HepG2 (cell line): ENCODE measurements around the gene DENND2D. TPM values are rescaled to one million over a fixed set of nuclear protein-coding genes. Genes with fewer than 3 reads are reported as not detected.

Experiments used
- ARID5B ChIP-seq: IDR thresholded peaks from 2 replicates; pipeline ENCODE4 v1.4.0; 2020; ENCODE audit warnings: mild to moderate bottlenecking, missing genetic modification reagents
- CSRNP1 ChIP-seq: sonication (generic); formaldehyde crosslinking; IDR thresholded peaks from 2 replicates; pipeline ENCODE4 v1.8.1; 2023; ENCODE audit warnings: mild to moderate bottlenecking, missing genetic modification reagents
- FUBP1 ChIP-seq: sonication (generic); formaldehyde crosslinking; IDR thresholded peaks from 2 replicates; pipeline ENCODE4 v1.5.1; 2020; ENCODE audit warnings: missing genetic modification reagents, mild to moderate bottlenecking, borderline replicate concordance
- KLF6 ChIP-seq: IDR thresholded peaks from 2 replicates; pipeline ENCODE4 v1.8.0; 2016; ENCODE audit warnings: missing biosample characterization, missing genetic modification reagents
- NR1H2 ChIP-seq: sonication (generic); formaldehyde crosslinking; IDR thresholded peaks from 2 replicates; pipeline ENCODE4 v1.8.1; 2022; ENCODE audit warnings: low read depth, missing genetic modification reagents, borderline replicate concordance
- REL ChIP-seq: sonication (generic); formaldehyde crosslinking; conservative IDR thresholded peaks from 2 replicates; pipeline ENCODE4 v1.8.0; 2022; ENCODE audit warnings: mild to moderate bottlenecking, missing genetic modification reagents, moderate library complexity
- ZFP36 ChIP-seq: fragments of 150-350 bp; IDR thresholded peaks from 2 replicates; pipeline ENCODE4 v1.6.1; 2018; ENCODE audit warnings: borderline replicate concordance, low read length, low read depth; ENCODE audit not compliant: partially characterized antibody
- ZNF589 ChIP-seq: sonication (generic); formaldehyde crosslinking; conservative IDR thresholded peaks from 2 replicates; pipeline ENCODE4 v1.8.0; 2022; ENCODE audit warnings: mild to moderate bottlenecking, moderate library complexity, missing genetic modification reagents
- ZNF768 ChIP-seq: sonication (generic); formaldehyde crosslinking; IDR thresholded peaks from 2 replicates; pipeline ENCODE4 v1.4.0; 2020; ENCODE audit warnings: missing genetic modification reagents
- polyA plus RNA-seq, 8 experiments: library from polyadenylated mRNA; depleted of rRNA in 3 of 8; stranded (reverse) in 7 of 8; unstranded in 1 of 8; fragments of >200 nt; fragmentation: Illumina TruSeq in 4 of 8; extraction: Trizol in 4 of 8; gene quantifications; 2 replicates each; pipeline versions ENCODE4 v1.2.1 to v1.2.3, GENCODE V29; 2011 to 2016; ENCODE audit warnings: low read depth in 4 of 8, missing spikeins in 1 of 8, mixed read lengths in 1 of 8; ENCODE audit not compliant: insufficient read depth in 1 of 8
- total RNA-seq, 5 experiments: library from RNA; depleted of rRNA; stranded (reverse); fragments of >200 nt; fragmentation: Illumina TruSeq; extraction: Trizol; gene quantifications; 2 replicates each; pipeline ENCODE4 v1.2.3, GENCODE V29; 2016; ENCODE audit warnings: low read depth in 1 of 5
- TF ChIP-seq, protein P1 (sequence below), 2 experiments: sonication (generic) in 1 of 2; formaldehyde crosslinking in 1 of 2; IDR thresholded peaks; 2 replicates each; pipeline versions ENCODE4 v1.6.1 to v1.9.0; 2014 to 2022; ENCODE audit warnings: antibody characterized with exemption in 1 of 2, borderline replicate concordance in 1 of 2, inconsistent platforms in 1 of 2, low read depth in 1 of 2, missing genetic modification reagents in 1 of 2

Gene DENND2D
- total and polyA plus RNA-seq, 2 of the 13 experiments (the other 11 are each of a cell fraction or from before 2014, with no cell fraction given): 0.04 TPM; not detected in 1

DNA sequence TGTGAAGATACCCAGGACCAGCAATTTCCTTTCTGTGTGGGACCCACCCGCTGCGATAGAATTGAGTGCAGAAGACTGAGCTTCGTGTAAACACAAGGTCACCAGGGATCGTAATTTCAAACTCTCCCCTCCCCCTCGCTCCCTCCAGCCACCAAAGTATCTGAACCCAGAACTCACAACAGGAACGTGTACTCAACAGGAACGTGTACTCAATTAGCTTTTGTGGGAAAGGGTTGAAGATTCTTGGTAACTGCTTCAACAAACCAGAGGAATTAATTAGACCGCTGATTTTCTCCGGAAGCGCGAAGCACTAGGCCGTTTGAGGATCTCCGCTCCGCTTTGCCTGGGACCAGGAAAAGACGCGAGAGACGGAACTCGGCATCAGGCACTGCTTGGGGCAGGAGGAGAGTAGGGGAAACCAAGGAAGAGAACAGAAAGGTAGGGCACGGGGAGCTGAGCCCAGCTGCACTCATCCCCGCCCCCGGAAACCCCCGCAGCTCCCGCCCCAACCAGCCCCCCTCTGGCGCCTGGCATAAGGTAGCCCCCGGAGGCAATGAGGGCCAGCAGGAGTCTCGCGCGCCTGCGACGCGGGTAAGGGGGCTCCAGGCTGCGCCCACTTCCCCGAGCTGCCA, 61.0 kb downstream of the DENND2D start (continued):
- peak; percentile 64; the same call in 1 of the 2 replicates for TF ChIP-seq ARID5B (CRISPR knock-in tag)
- TF ChIP-seq CSRNP1 (CRISPR knock-in tag): 0 out of 2 replicates have a peak, but pooled peaks have one; percentile 20
- TF ChIP-seq FUBP1 (CRISPR knock-in tag): no peak
- 0 out of 2 replicates have a peak, but pooled peaks have one; percentile 8 for TF ChIP-seq KLF6 (CRISPR knock-in tag)
- TF ChIP-seq ZNF589: peak; percentile 75; the same call in 1 of the 2 replicates
- TF ChIP-seq, protein P1, sequence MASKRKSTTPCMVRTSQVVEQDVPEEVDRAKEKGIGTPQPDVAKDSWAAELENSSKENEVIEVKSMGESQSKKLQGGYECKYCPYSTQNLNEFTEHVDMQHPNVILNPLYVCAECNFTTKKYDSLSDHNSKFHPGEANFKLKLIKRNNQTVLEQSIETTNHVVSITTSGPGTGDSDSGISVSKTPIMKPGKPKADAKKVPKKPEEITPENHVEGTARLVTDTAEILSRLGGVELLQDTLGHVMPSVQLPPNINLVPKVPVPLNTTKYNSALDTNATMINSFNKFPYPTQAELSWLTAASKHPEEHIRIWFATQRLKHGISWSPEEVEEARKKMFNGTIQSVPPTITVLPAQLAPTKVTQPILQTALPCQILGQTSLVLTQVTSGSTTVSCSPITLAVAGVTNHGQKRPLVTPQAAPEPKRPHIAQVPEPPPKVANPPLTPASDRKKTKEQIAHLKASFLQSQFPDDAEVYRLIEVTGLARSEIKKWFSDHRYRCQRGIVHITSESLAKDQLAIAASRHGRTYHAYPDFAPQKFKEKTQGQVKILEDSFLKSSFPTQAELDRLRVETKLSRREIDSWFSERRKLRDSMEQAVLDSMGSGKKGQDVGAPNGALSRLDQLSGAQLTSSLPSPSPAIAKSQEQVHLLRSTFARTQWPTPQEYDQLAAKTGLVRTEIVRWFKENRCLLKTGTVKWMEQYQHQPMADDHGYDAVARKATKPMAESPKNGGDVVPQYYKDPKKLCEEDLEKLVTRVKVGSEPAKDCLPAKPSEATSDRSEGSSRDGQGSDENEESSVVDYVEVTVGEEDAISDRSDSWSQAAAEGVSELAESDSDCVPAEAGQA (IDR thresholded peaks at IDR 0.05; ENCODE audit: low read depth): no peak
- TF ChIP-seq, protein P1 (CRISPR knock-in tag; IDR thresholded peaks at IDR 0.05; ENCODE audit: borderline replicate concordance): no peak
- TF ChIP-seq REL (CRISPR knock-in tag): 0 out of 2 replicates have a peak, but pooled peaks have one; percentile 55
- peak; percentile 71; the same call in 1 of the 2 replicates for TF ChIP-seq ZNF768 (CRISPR knock-in tag)
- TF ChIP-seq ZFP36: no peak
- no peak for TF ChIP-seq NR1H2
